SH-SY5Y (cell line): ENCODE results near the gene POLR2E.

Experiments used
- GATA2 ChIP-seq: IDR thresholded peaks from 2 replicates; pipeline ENCODE4 v1.6.1; 2011; ENCODE audit warnings: mild to moderate bottlenecking, low read depth, low read length
- GATA3 ChIP-seq: IDR thresholded peaks from 2 replicates; pipeline ENCODE4 v1.6.1; 2011; ENCODE audit warnings: low read depth, mild to moderate bottlenecking, low read length, moderate library complexity

- TF ChIP-seq GATA2: no peak
- no peak for TF ChIP-seq GATA3
Observed at GRCh38 chr19:1112268-1113029, 17.3 kb upstream of the POLR2E start.
